Measurements from ENCODE around the gene OPRL1.
A peak's percentile ranks its signal among the peaks of the same experiment; 100 is the strongest.

OPRL1 gene

DNA sequence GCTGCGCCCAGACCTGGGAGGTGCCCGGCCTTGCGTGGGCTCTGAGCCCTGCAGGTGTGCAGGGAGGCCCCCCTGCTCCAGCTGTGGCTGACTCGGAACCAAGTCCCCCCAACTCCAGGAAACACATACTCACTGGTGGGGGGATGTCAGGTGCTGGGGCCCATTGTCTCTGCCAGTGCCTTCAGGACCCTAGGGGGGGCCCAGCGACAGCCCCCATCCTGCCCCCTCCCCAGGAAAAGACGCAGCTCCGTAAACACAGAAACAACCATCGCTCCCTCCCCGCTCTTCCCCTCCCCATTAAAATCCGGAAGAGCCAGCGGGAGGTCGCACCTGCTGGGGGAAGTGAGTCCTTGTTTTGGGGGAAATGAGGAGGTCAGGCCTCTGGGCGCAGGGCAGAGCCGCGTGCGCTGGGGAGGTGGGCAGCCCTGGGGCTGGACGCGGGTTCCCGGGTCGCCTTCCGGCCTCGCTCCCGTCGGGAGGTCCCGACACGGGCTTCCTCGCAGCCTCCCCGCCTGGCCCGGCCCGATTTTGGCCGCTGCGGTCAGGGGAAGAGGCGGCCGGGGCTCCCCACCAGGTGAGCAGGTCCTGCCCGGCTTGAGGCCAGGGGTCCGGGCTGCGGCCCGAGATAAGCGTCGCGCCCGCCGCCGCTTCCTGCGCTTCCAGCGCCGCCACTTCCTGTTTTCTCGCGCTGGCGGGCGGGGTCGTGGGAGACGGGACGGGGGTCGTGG is 37.7 kb upstream of the OPRL1 start:
- Histone ChIP-seq H3K27me3 (replicated peaks in 2 of 5; ENCODE audit: control insufficient read depth in 4 of 5, insufficient read depth in 5 of 5, low read length in 4 of 5) (peaks cover 0 to 13% (median 2%) of the 10 kb centered on the region in 5 experiments), H3K4me3 (ENCODE audit: control insufficient read depth in 1 of 7, extremely low read depth in 1 of 7, insufficient read depth in 4 of 7, low read depth in 2 of 7, low read length in 6 of 7) (peak overlapping the region in 6 of 7 experiments; percentile 34 to 69 (median 47))
- under 1% methylated on average over 25 of the region's 55 CpGs for WGBS (ENCODE audit: insufficient coverage)

DNA sequence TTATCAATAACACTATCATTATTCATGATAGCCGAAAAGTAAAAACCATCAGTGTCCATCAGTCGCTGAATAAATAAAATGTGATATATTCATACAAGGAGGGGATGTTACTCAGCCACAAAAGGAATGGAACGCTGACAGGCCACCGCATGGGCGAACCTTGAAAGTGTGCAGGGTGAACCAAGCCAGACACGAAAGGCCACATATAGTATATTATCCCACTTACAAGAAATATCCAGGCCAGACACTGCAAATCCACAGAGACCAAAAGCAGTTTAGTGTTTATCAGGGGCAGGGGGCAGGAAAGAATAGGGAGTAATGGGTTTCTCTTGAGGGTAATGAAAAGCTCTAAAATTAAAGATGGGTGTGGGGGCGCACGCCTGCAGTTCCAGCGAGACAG is 36.1 kb upstream of the OPRL1 start:
- WGBS (ENCODE audit: insufficient coverage), result no CpG with 5 or more reads among the region's 9 CpGs
- peaks cover 10 to 78% (median 63%) of the 10 kb centered on the region in 4 experiments for H3K4me1 ChIP-seq (ENCODE audit: control extremely low read depth in 1 of 4, control insufficient read depth in 4 of 4, insufficient read depth in 4 of 4, low read length in 3 of 4)
- POLR2A ChIA-PET, result interaction anchor here (0.9 kb wide), 1 partner anchor 18 kb away, joined by 6 read pairs; no protein-coding TSS in a partner anchor
- DNase-seq, result peak in 1 of 3 donors; percentile 41
- H3K27ac ChIP-seq (ENCODE audit: insufficient read depth in 1 of 2, low read depth in 1 of 2, low read length in 2 of 2, poor library complexity in 1 of 2, severe bottlenecking in 2 of 2), result no peak overlapping the region
- H3K9me3 ChIP-seq (ENCODE audit: control extremely low read depth in 1 of 5, control insufficient read depth in 4 of 5, insufficient read depth in 2 of 5, low read depth in 1 of 5, low read length in 4 of 5), result no peaks in the 10 kb centered on the region
- CTCF ChIA-PET, result interaction anchor here (0.9 to 2.0 kb wide), 6 partner anchors 10 to 19 kb away, joined by 3 to 14 read pairs (median 4); partner anchors contain the start of gene TCEA2
- H3K36me3 ChIP-seq (ENCODE audit: control insufficient read depth in 4 of 4, insufficient read depth in 4 of 4, low read length in 3 of 4), result peaks cover 0 to 4% (median 0%) of the 10 kb centered on the region in 4 experiments
- no peak overlapping the region for H3K4me3 ChIP-seq (ENCODE audit: control insufficient read depth in 1 of 7, extremely low read depth in 1 of 7, insufficient read depth in 4 of 7, low read depth in 2 of 7, low read length in 6 of 7)
- H3K27me3 ChIP-seq (replicated peaks in 2 of 5; ENCODE audit: control insufficient read depth in 4 of 5, insufficient read depth in 5 of 5, low read length in 4 of 5), result peaks cover 0 to 18% (median 0%) of the 10 kb centered on the region in 5 experiments

More for the DNA sequence above, 37.7 kb upstream of the OPRL1 start:
- Histone ChIP-seq H3K27ac (ENCODE audit: insufficient read depth in 1 of 2, low read depth in 1 of 2, low read length in 2 of 2, poor library complexity in 1 of 2, severe bottlenecking in 2 of 2) (peak overlapping the region in 1 of 2 experiments; percentile 34), H3K36me3 (ENCODE audit: control insufficient read depth in 4 of 4, insufficient read depth in 4 of 4, low read length in 3 of 4) (peaks cover 0 to 1% (median 0%) of the 10 kb centered on the region in 4 experiments), H3K4me1 (ENCODE audit: control extremely low read depth in 1 of 4, control insufficient read depth in 4 of 4, insufficient read depth in 4 of 4, low read length in 3 of 4) (peaks cover 10 to 76% (median 66%) of the 10 kb centered on the region in 4 experiments), H3K9me3 (ENCODE audit: control extremely low read depth in 1 of 5, control insufficient read depth in 4 of 5, insufficient read depth in 2 of 5, low read depth in 1 of 5, low read length in 4 of 5) (no peaks in the 10 kb centered on the region)
- CTCF ChIA-PET, result interaction anchor here (0.6 to 7.5 kb wide), 5 partner anchors 10 to 77 kb away, joined by 3 to 187 read pairs (median 3); partner anchors contain the start of genes SOX18 and TCEA2
- DNase-seq, result peak in 2 of 3 donors; percentile 49 to 65
- POLR2A ChIA-PET, result interaction anchor here (0.8 kb wide), 1 partner anchor 36 kb away, joined by 3 read pairs; no protein-coding TSS in a partner anchor

DNA sequence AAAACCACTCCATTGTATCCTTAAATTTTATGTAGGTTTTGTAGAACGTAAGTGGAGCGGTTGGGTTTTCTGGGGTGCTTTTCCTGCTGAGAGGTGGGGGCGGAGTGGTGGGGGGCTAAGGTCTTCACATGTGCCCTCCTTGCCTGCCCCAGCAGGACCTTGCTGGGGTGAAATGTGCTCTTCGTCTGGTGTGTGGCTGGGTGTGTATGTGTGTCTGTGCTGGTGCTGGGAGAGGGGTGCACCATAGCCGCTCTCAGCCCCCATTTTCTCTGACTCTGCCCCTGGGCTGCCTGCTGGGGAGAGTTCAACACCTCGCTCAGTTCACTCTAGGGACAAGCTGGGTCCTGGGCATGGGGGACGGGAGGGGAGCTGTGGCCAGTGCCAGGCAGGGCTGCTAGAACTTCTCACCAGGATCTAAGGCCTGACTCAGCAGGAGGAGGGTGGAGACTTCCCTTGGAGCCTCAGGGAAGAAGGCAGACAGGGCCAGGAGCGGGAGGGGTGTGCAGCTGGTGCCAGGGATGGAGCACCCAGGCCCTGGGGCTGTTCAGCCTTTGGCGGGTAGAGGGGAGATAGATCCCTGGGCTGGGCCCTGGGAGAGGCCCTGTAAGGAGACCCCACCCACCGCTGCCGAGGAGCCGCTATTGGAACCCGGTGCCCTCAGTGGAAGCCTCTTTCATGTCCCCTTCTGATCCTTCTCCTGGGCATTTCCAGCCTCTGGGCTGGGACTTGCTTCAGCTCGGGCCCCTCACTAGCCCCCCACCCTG is 35.2 kb upstream of the OPRL1 start:
- CTCF ChIA-PET, result interaction anchor here (0.7 to 2.0 kb wide), 7 partner anchors 9 to 74 kb away, joined by 3 to 14 read pairs (median 4); partner anchors contain the start of gene LKAAEAR1
- H3K27me3 ChIP-seq (replicated peaks in 2 of 5; ENCODE audit: control insufficient read depth in 4 of 5, insufficient read depth in 5 of 5, low read length in 4 of 5), result peaks cover 0 to 18% (median 0%) of the 10 kb centered on the region in 5 experiments
- no peak overlapping the region for H3K4me3 ChIP-seq (ENCODE audit: control insufficient read depth in 1 of 7, extremely low read depth in 1 of 7, insufficient read depth in 4 of 7, low read depth in 2 of 7, low read length in 6 of 7)
- H3K36me3 ChIP-seq (ENCODE audit: control insufficient read depth in 4 of 4, insufficient read depth in 4 of 4, low read length in 3 of 4), result peaks cover 0 to 4% (median 0%) of the 10 kb centered on the region in 4 experiments
- peak in 1 of 3 donors; percentile 7 for DNase-seq
- no peak overlapping the region for H3K27ac ChIP-seq (ENCODE audit: insufficient read depth in 1 of 2, low read depth in 1 of 2, low read length in 2 of 2, poor library complexity in 1 of 2, severe bottlenecking in 2 of 2)
- POLR2A ChIA-PET, result interaction anchor here (0.9 kb wide), 1 partner anchor 18 kb away, joined by 6 read pairs; no protein-coding TSS in a partner anchor
- 90% methylated on average over 12 of the region's 14 CpGs for WGBS (ENCODE audit: insufficient coverage)
- peaks cover 4 to 71% (median 56%) of the 10 kb centered on the region in 4 experiments for H3K4me1 ChIP-seq (ENCODE audit: control extremely low read depth in 1 of 4, control insufficient read depth in 4 of 4, insufficient read depth in 4 of 4, low read length in 3 of 4)
- no peaks in the 10 kb centered on the region for H3K9me3 ChIP-seq (ENCODE audit: control extremely low read depth in 1 of 5, control insufficient read depth in 4 of 5, insufficient read depth in 2 of 5, low read depth in 1 of 5, low read length in 4 of 5)

DNA sequence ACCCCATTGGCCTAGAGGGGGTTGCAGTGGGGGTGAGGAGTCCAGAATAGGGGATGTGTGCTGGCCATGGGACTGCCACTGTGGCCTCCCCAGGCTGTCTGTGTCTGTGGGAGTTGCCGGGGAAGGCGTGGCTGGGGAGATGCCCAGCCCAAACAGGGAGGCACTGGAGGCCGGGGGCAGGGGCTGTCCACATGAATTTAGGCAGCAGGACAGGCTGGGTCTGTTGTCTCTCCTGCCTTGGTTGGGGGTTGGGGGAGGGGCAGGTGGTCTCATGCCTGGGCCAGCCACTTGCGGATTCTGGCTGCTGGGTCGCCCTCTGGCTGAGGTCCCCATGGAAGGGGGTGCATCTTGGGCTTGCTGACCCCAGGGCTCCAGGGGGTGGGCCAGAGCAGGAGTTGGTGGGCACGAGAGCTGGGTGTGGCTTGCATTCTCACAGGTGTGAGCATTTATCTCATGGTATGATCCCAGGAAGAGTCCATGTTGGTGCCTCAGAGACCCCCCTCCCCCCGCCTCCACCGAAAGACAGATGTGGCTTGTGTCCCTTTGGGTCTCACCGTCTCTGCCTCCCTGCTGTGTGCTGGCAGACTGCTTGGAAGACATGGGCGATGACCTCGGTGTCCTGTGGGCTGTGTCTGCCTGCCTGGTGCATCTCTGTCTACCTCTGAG is 34.4 kb upstream of the OPRL1 start:
- Histone ChIP-seq H3K27me3 (replicated peaks in 2 of 5; ENCODE audit: control insufficient read depth in 4 of 5, insufficient read depth in 5 of 5, low read length in 4 of 5) (peaks cover 0 to 26% (median 0%) of the 10 kb centered on the region in 5 experiments), H3K9me3 (ENCODE audit: control extremely low read depth in 1 of 5, control insufficient read depth in 4 of 5, insufficient read depth in 2 of 5, low read depth in 1 of 5, low read length in 4 of 5) (no peaks in the 10 kb centered on the region), H3K36me3 (ENCODE audit: control insufficient read depth in 4 of 4, insufficient read depth in 4 of 4, low read length in 3 of 4) (peaks cover 0 to 4% (median 0%) of the 10 kb centered on the region in 4 experiments), H3K27ac (ENCODE audit: insufficient read depth in 1 of 2, low read depth in 1 of 2, low read length in 2 of 2, poor library complexity in 1 of 2, severe bottlenecking in 2 of 2) (no peak overlapping the region), H3K4me3 (ENCODE audit: control insufficient read depth in 1 of 7, extremely low read depth in 1 of 7, insufficient read depth in 4 of 7, low read depth in 2 of 7, low read length in 6 of 7) (no peak overlapping the region), H3K4me1 (ENCODE audit: control extremely low read depth in 1 of 4, control insufficient read depth in 4 of 4, insufficient read depth in 4 of 4, low read length in 3 of 4) (peaks cover 4 to 71% (median 56%) of the 10 kb centered on the region in 4 experiments)
- ChIA-PET POLR2A (no interaction called here), CTCF (interaction anchor here (0.9 to 2.0 kb wide), 5 partner anchors 8 to 73 kb away, joined by 3 to 14 read pairs (median 4); partner anchors contain the start of gene LKAAEAR1)
- WGBS (ENCODE audit: insufficient coverage), result 91% methylated on average over 10 of the region's 11 CpGs
- peak in 1 of 3 donors; percentile 0 for DNase-seq

DNA sequence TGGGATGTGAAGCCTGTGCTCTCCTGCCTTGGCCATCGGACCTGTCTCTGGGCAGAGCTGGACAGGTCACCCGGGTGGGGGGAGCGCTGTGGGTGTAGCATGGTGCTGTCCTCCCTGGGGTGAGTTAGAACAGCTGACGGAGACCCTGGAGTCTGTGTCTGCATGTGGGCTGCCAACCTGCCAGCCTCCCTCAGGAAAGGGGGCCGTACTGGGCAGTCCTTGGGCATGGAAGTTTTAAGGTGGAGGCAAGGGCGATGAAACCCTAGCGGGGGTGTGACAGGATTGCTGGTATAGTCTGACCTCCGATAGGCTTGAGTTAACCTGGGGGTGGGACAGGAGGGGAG is 32.9 kb upstream of the OPRL1 start:
- no peak overlapping the region for H3K27ac ChIP-seq (ENCODE audit: insufficient read depth in 1 of 2, low read depth in 1 of 2, low read length in 2 of 2, poor library complexity in 1 of 2, severe bottlenecking in 2 of 2)
- H3K27me3 ChIP-seq (replicated peaks in 2 of 5; ENCODE audit: control insufficient read depth in 4 of 5, insufficient read depth in 5 of 5, low read length in 4 of 5), result peaks cover 0 to 30% (median 0%) of the 10 kb centered on the region in 5 experiments
- H3K4me3 ChIP-seq (ENCODE audit: control insufficient read depth in 1 of 7, extremely low read depth in 1 of 7, insufficient read depth in 4 of 7, low read depth in 2 of 7, low read length in 6 of 7), result no peak overlapping the region
- peaks cover 0 to 71% (median 50%) of the 10 kb centered on the region in 4 experiments for H3K4me1 ChIP-seq (ENCODE audit: control extremely low read depth in 1 of 4, control insufficient read depth in 4 of 4, insufficient read depth in 4 of 4, low read length in 3 of 4)
- ChIA-PET CTCF (no interaction called here), POLR2A (no interaction called here)
- no peak for DNase-seq
- WGBS (ENCODE audit: insufficient coverage), result 96% methylated on average over 5 of the region's 8 CpGs
- H3K36me3 ChIP-seq (ENCODE audit: control insufficient read depth in 4 of 4, insufficient read depth in 4 of 4, low read length in 3 of 4), result peaks cover 0 to 4% (median 0%) of the 10 kb centered on the region in 4 experiments
- H3K9me3 ChIP-seq (ENCODE audit: control extremely low read depth in 1 of 5, control insufficient read depth in 4 of 5, insufficient read depth in 2 of 5, low read depth in 1 of 5, low read length in 4 of 5), result no peaks in the 10 kb centered on the region

DNA sequence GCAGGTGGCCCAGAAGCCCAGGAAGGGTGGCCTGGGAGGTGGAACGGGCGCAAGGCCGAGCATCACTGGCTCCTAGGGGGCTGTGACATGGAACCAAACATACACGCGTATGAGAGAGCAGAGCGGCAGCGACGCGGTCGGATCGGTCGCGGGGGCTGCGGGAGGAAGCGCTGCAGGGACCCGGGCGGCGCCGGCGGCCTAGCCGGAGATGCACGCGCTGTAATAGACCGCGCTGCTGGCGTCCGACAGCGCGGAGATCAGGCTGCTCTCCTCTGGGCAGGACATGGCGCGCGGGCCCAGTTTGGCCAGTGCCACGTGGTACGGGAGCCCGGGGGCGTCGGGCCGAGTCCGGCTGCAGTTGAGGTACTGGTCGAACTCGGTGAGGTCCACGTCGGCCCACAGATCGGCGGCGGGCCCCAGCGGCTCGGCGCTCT is 31.9 kb upstream of the OPRL1 start:
- CTCF ChIA-PET, result interaction anchor here (15.2 kb wide), 1 partner anchor 9 kb away, joined by 187 read pairs; the partner anchor contains the start of gene C20orf204
- Histone ChIP-seq H3K4me3 (ENCODE audit: control insufficient read depth in 1 of 7, extremely low read depth in 1 of 7, insufficient read depth in 4 of 7, low read depth in 2 of 7, low read length in 6 of 7) (peak overlapping the region in 3 of 7 experiments; percentile 16 to 51 (median 31)), H3K27ac (ENCODE audit: insufficient read depth in 1 of 2, low read depth in 1 of 2, low read length in 2 of 2, poor library complexity in 1 of 2, severe bottlenecking in 2 of 2) (no peak overlapping the region)

More for the DNA sequence above, 31.9 kb upstream of the OPRL1 start:
- peaks cover 0 to 4% (median 0%) of the 10 kb centered on the region in 4 experiments for H3K36me3 ChIP-seq (ENCODE audit: control insufficient read depth in 4 of 4, insufficient read depth in 4 of 4, low read length in 3 of 4)
- DNase-seq, result peak in 2 of 3 donors; percentile 42 to 58
- peaks cover 0 to 76% (median 53%) of the 10 kb centered on the region in 4 experiments for H3K4me1 ChIP-seq (ENCODE audit: control extremely low read depth in 1 of 4, control insufficient read depth in 4 of 4, insufficient read depth in 4 of 4, low read length in 3 of 4)
- H3K27me3 ChIP-seq (replicated peaks in 2 of 5; ENCODE audit: control insufficient read depth in 4 of 5, insufficient read depth in 5 of 5, low read length in 4 of 5), result peaks cover 0 to 30% (median 0%) of the 10 kb centered on the region in 5 experiments
- POLR2A ChIA-PET, result no interaction called here
- WGBS (ENCODE audit: insufficient coverage), result 46% methylated on average over 39 of the region's 49 CpGs
- no peaks in the 10 kb centered on the region for H3K9me3 ChIP-seq (ENCODE audit: control extremely low read depth in 1 of 5, control insufficient read depth in 4 of 5, insufficient read depth in 2 of 5, low read depth in 1 of 5, low read length in 4 of 5)

Measured in common myeloid progenitor, CD34-positive (primary cell).